CD14-positive monocyte (primary cell): ENCODE results near the gene CAMTA1. TPM values are rescaled to one million over a fixed set of nuclear protein-coding genes. Genes with fewer than 3 reads are reported as not detected.

Experiments used
- DNase-seq, 3 donors: peaks; one replicate each; pipeline ENCODE4 v3.0.0-alpha.2; 2011 to 2022
- H2AFZ ChIP-seq: 2 replicates; pipeline ENCODE4 v1.6.0; 2012; ENCODE audit warnings: mild to moderate bottlenecking, low read depth, low read length, inconsistent platforms; ENCODE audit not compliant: insufficient read depth, poor library complexity, severe bottlenecking
- H3K27ac ChIP-seq, 2 donors: 1 replicate in 1 of 2; 2 replicates in 1 of 2; pipeline ENCODE4 v1.5.1; 2012 to 2013; ENCODE audit warnings: low read length in 2 of 2, control low read depth in 1 of 2, inconsistent platforms in 1 of 2, low read depth in 1 of 2, mild to moderate bottlenecking in 1 of 2
- H3K27me3 ChIP-seq, 2 donors: one replicate each; pipeline versions ENCODE4 v1.6.0 to v1.6.1; 2011 to 2013; ENCODE audit warnings: low read length in 2 of 2; ENCODE audit not compliant: control insufficient read depth in 2 of 2, insufficient read depth in 2 of 2
- H3K36me3 ChIP-seq, 2 donors: replicated peaks in 1 of 2; 1 replicate in 1 of 2; 2 replicates in 1 of 2; pipeline versions ENCODE4 v1.5.1 to v1.6.1; 2012 to 2013; ENCODE audit warnings: low read length in 2 of 2, control low read depth in 1 of 2, inconsistent platforms in 1 of 2, mild to moderate bottlenecking in 1 of 2; ENCODE audit not compliant: insufficient read depth in 2 of 2, control insufficient read depth in 1 of 2
- H3K4me1 ChIP-seq, 2 donors: 1 replicate in 1 of 2; 2 replicates in 1 of 2; pipeline versions ENCODE4 v1.5.1 to v1.6.1; 2012 to 2013; ENCODE audit warnings: low read length in 2 of 2, control low read depth in 1 of 2, inconsistent platforms in 1 of 2, mild to moderate bottlenecking in 1 of 2, moderate library complexity in 1 of 2; ENCODE audit not compliant: insufficient read depth in 2 of 2, control insufficient read depth in 1 of 2
- H3K4me2 ChIP-seq: replicated peaks from 2 replicates; pipeline ENCODE3; 2012; ENCODE audit warnings: low read length, moderate library complexity, mild to moderate bottlenecking; ENCODE audit not compliant: poor library complexity, severe bottlenecking; ENCODE audit errors: extremely low read depth
- H3K4me3 ChIP-seq, 3 experiments: fragments of 200-600 bp in 1 of 3; sonication (generic) in 1 of 3; replicated peaks in 1 of 3; 1 replicate in 2 of 3; 2 replicates in 1 of 3; pipeline ENCODE4 v1.5.1; 2011 to 2013; ENCODE audit warnings: low read length in 3 of 3, mild to moderate bottlenecking in 3 of 3, control low read depth in 2 of 3, low read depth in 2 of 3, inconsistent platforms in 1 of 3, moderate library complexity in 1 of 3
- H3K79me2 ChIP-seq: 2 replicates; pipeline ENCODE4 v1.6.0; 2012; ENCODE audit warnings: mild to moderate bottlenecking, control low read depth, inconsistent platforms, low read length, moderate library complexity; ENCODE audit not compliant: insufficient read depth
- H3K9ac ChIP-seq: 2 replicates; pipeline ENCODE4 v1.6.0; 2017; ENCODE audit warnings: low read length, mild to moderate bottlenecking; ENCODE audit not compliant: insufficient read depth, poor library complexity, severe bottlenecking
- H3K9me3 ChIP-seq, 2 donors: replicated peaks in 1 of 2; 1 replicate in 1 of 2; 2 replicates in 1 of 2; pipeline versions ENCODE4 v1.5.1 to v1.6.1; 2012 to 2013; ENCODE audit warnings: low read length in 2 of 2, control low read depth in 1 of 2; ENCODE audit not compliant: control insufficient read depth in 1 of 2, insufficient read depth in 1 of 2
- H4K20me1 ChIP-seq: 2 replicates; pipeline ENCODE4 v1.6.0; 2012; ENCODE audit warnings: mild to moderate bottlenecking, low read length, control low read depth, moderate library complexity; ENCODE audit not compliant: insufficient read depth
- H3K27ac Mint-ChIP-seq, 7 donors: one replicate each; pipeline ENCODE4 v1.8.0; 2020; ENCODE audit warnings: mild to moderate bottlenecking in 7 of 7, mixed read lengths in 7 of 7, moderate library complexity in 6 of 7, inconsistent platforms in 2 of 7
- H3K27me3 Mint-ChIP-seq, 3 donors: one replicate each; pipeline ENCODE4 v1.8.0; 2021 to 2022; ENCODE audit warnings: low read depth in 3 of 3, mild to moderate bottlenecking in 3 of 3, mixed read lengths in 3 of 3, moderate library complexity in 3 of 3, inconsistent platforms in 1 of 3
- H3K36me3 Mint-ChIP-seq, 2 donors: one replicate each; pipeline ENCODE4 v1.8.0; 2020; ENCODE audit warnings: mixed read lengths in 2 of 2, inconsistent platforms in 1 of 2, mild to moderate bottlenecking in 1 of 2
- H3K4me1 Mint-ChIP-seq: one replicate; pipeline ENCODE4 v1.8.0; 2020; ENCODE audit warnings: mild to moderate bottlenecking, mixed read lengths
- H3K4me3 Mint-ChIP-seq, 2 donors: one replicate each; pipeline ENCODE4 v1.8.0; 2020; ENCODE audit warnings: mild to moderate bottlenecking in 2 of 2, mixed read lengths in 2 of 2, moderate library complexity in 1 of 2
- H3K9me3 Mint-ChIP-seq, 7 donors: one replicate each; pipeline ENCODE4 v1.8.0; 2020 to 2022; ENCODE audit warnings: mixed read lengths in 7 of 7, mild to moderate bottlenecking in 6 of 7, moderate library complexity in 6 of 7, inconsistent platforms in 2 of 7
- WGBS: methylation state at CpG from one replicate; pipeline ENCODE4 v1.1.5; 2013; ENCODE audit warnings: missing lambda C conversion rate; ENCODE audit not compliant: insufficient coverage; 5-methylcytosine and 5-hydroxymethylcytosine counted together
- intact Hi-C, 2 donors: fragments of 100-400 bp; cut with micrococcal nuclease; formaldehyde crosslinking; loops; one replicate each; pipeline versions ENCODE4 v1.15.0 to v1.15.1; 2023
- polyA plus RNA-seq, 3 donors: library from polyadenylated mRNA; depleted of rRNA in 1 of 3; unstranded in 2 of 3; stranded (reverse) in 1 of 3; fragments of 300-500 nt in 2 of 3; fragments of >200 nt in 1 of 3; fragmentation: Illumina TruSeq in 2 of 3; gene quantifications; 1 replicate in 2 of 3; 2 replicates in 1 of 3; pipeline ENCODE4 v1.2.3, GENCODE V29; 2012 to 2021
- TF ChIP-seq, protein P1 (sequence below): fragments of 200-600 bp; IDR thresholded peaks from one replicate; pipeline ENCODE4 v1.8.0; 2022; ENCODE audit warnings: antibody characterized with exemption, mild to moderate bottlenecking

The CAMTA1 gene
- polyA plus RNA-seq, 3 donors, result 52.0 to 89.6 (median 78.3) TPM

DNA sequence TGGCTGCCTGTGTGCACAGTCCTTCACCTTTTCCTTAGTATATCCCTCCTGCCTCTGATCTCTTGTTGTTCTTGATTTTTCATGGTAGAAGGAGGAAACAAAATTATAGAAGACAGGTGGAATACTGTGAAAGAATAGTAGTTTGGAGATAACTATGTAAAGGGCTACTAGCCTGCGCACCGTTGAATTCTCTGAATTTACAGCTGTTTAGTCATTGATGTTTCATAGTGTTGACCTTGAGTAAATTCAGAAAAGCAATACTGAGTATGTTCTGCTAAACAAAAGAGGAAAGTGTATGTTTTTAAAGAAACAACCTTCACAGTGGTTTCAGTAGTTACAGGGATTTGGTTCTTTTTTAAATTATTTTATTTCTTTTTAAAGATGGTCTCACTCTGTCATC lies 18.1 kb downstream of the CAMTA1 start:
- H3K27ac Mint-ChIP-seq, result no peak overlapping the region
- H3K4me3 Mint-ChIP-seq, result no peak overlapping the region
- H3K9me3 ChIP-seq, result no peaks in the 10 kb centered on the region
- H4K20me1 ChIP-seq, result peaks cover 85% of the 10 kb centered on the region
- H3K4me3 ChIP-seq, result no peak overlapping the region
- no peaks in the 10 kb centered on the region for H3K27me3 ChIP-seq
- H3K4me2 ChIP-seq, result no peak overlapping the region
- H3K9me3 Mint-ChIP-seq, result peaks cover 0 to 3% (median 0%) of the 10 kb centered on the region in 7 donors
- peaks cover 0 to 2% (median 0%) of the 10 kb centered on the region in 3 donors for H3K27me3 Mint-ChIP-seq
- no peak overlapping the region for H3K9ac ChIP-seq
- H3K36me3 ChIP-seq, result peaks cover 2 to 6% of the 10 kb centered on the region in 2 donors
- TF ChIP-seq, protein P1, sequence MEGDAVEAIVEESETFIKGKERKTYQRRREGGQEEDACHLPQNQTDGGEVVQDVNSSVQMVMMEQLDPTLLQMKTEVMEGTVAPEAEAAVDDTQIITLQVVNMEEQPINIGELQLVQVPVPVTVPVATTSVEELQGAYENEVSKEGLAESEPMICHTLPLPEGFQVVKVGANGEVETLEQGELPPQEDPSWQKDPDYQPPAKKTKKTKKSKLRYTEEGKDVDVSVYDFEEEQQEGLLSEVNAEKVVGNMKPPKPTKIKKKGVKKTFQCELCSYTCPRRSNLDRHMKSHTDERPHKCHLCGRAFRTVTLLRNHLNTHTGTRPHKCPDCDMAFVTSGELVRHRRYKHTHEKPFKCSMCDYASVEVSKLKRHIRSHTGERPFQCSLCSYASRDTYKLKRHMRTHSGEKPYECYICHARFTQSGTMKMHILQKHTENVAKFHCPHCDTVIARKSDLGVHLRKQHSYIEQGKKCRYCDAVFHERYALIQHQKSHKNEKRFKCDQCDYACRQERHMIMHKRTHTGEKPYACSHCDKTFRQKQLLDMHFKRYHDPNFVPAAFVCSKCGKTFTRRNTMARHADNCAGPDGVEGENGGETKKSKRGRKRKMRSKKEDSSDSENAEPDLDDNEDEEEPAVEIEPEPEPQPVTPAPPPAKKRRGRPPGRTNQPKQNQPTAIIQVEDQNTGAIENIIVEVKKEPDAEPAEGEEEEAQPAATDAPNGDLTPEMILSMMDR, result no peak
- no peak overlapping the region for H3K27ac ChIP-seq
- 79% methylated on average over 2 of the region's 2 CpGs for WGBS
- H3K4me1 ChIP-seq, result peaks cover 16 to 24% of the 10 kb centered on the region in 2 donors
- H3K4me1 Mint-ChIP-seq, result peaks cover 33% of the 10 kb centered on the region
- intact Hi-C loops, result no loop called here
- H2AFZ ChIP-seq, result no peak overlapping the region
- peaks cover 93% of the 10 kb centered on the region for H3K79me2 ChIP-seq
- DNase-seq, result no peak
- H3K36me3 Mint-ChIP-seq, result peaks cover 0 to 3% of the 10 kb centered on the region in 2 donors

DNA sequence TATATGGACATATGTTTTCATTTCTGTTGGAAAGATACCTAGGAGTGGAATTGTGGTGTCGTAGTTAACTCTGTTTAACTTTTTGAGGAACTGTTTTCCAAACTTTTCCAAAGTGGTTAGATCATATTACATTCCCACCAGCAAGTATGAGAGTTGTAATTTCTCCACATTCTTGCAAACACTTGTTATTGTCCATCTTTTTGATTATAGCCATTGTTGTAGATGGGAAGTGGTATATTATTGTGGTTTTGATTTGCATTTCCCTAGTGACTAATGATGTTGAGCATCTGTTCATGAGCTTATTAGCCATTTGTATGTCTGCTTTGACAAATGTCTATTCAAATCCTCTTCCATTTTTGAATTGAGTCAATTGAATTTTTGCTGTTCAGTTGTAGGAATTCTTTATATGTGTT lies 19.8 kb downstream of the CAMTA1 start:
- WGBS, result no CpG with 5 or more reads among the region's 1 CpG
- intact Hi-C loops, result no loop called here
- Histone ChIP-seq H2AFZ (no peak overlapping the region), H3K4me2 (no peak overlapping the region), H3K4me1 (peaks cover 15 to 21% of the 10 kb centered on the region in 2 donors), H3K79me2 (peaks cover 97% of the 10 kb centered on the region), H3K27ac (no peak overlapping the region), H3K27me3 (no peaks in the 10 kb centered on the region), H4K20me1 (peaks cover 92% of the 10 kb centered on the region), H3K36me3 (peaks cover 0 to 9% of the 10 kb centered on the region in 2 donors), H3K9me3 (no peaks in the 10 kb centered on the region), H3K9ac (no peak overlapping the region), H3K4me3 (no peak overlapping the region)
- H3K4me3 Mint-ChIP-seq, result no peak overlapping the region
- peaks cover 0 to 3% of the 10 kb centered on the region in 2 donors for H3K36me3 Mint-ChIP-seq
- H3K9me3 Mint-ChIP-seq, result no peaks in the 10 kb centered on the region
- no peak for DNase-seq
- TF ChIP-seq, protein P1, result no peak
- peaks cover 32% of the 10 kb centered on the region for H3K4me1 Mint-ChIP-seq
- no peak overlapping the region for H3K27ac Mint-ChIP-seq
- peaks cover 0 to 2% (median 0%) of the 10 kb centered on the region in 3 donors for H3K27me3 Mint-ChIP-seq
